CD14-positive monocyte (primary cell): ENCODE results near the gene CCDC141. TPM values are rescaled to one million over a fixed set of nuclear protein-coding genes. Genes with fewer than 3 reads are reported as not detected.

Experiments used
- DNase-seq, 3 donors: peaks; one replicate each; pipeline ENCODE4 v3.0.0-alpha.2; 2011 to 2022
- H2AFZ ChIP-seq: 2 replicates; pipeline ENCODE4 v1.6.0; 2012; ENCODE audit warnings: mild to moderate bottlenecking, low read depth, low read length, inconsistent platforms; ENCODE audit not compliant: insufficient read depth, poor library complexity, severe bottlenecking
- H3K27ac ChIP-seq, 2 donors: 1 replicate in 1 of 2; 2 replicates in 1 of 2; pipeline ENCODE4 v1.5.1; 2012 to 2013; ENCODE audit warnings: low read length in 2 of 2, control low read depth in 1 of 2, inconsistent platforms in 1 of 2, low read depth in 1 of 2, mild to moderate bottlenecking in 1 of 2
- H3K27me3 ChIP-seq, 2 donors: one replicate each; pipeline versions ENCODE4 v1.6.0 to v1.6.1; 2011 to 2013; ENCODE audit warnings: low read length in 2 of 2; ENCODE audit not compliant: control insufficient read depth in 2 of 2, insufficient read depth in 2 of 2
- H3K36me3 ChIP-seq, 2 donors: replicated peaks in 1 of 2; 1 replicate in 1 of 2; 2 replicates in 1 of 2; pipeline versions ENCODE4 v1.5.1 to v1.6.1; 2012 to 2013; ENCODE audit warnings: low read length in 2 of 2, control low read depth in 1 of 2, inconsistent platforms in 1 of 2, mild to moderate bottlenecking in 1 of 2; ENCODE audit not compliant: insufficient read depth in 2 of 2, control insufficient read depth in 1 of 2
- H3K4me1 ChIP-seq, 2 donors: 1 replicate in 1 of 2; 2 replicates in 1 of 2; pipeline versions ENCODE4 v1.5.1 to v1.6.1; 2012 to 2013; ENCODE audit warnings: low read length in 2 of 2, control low read depth in 1 of 2, inconsistent platforms in 1 of 2, mild to moderate bottlenecking in 1 of 2, moderate library complexity in 1 of 2; ENCODE audit not compliant: insufficient read depth in 2 of 2, control insufficient read depth in 1 of 2
- H3K4me2 ChIP-seq: replicated peaks from 2 replicates; pipeline ENCODE3; 2012; ENCODE audit warnings: low read length, moderate library complexity, mild to moderate bottlenecking; ENCODE audit not compliant: poor library complexity, severe bottlenecking; ENCODE audit errors: extremely low read depth
- H3K4me3 ChIP-seq, 3 experiments: fragments of 200-600 bp in 1 of 3; sonication (generic) in 1 of 3; replicated peaks in 1 of 3; 1 replicate in 2 of 3; 2 replicates in 1 of 3; pipeline ENCODE4 v1.5.1; 2011 to 2013; ENCODE audit warnings: low read length in 3 of 3, mild to moderate bottlenecking in 3 of 3, control low read depth in 2 of 3, low read depth in 2 of 3, inconsistent platforms in 1 of 3, moderate library complexity in 1 of 3
- H3K79me2 ChIP-seq: 2 replicates; pipeline ENCODE4 v1.6.0; 2012; ENCODE audit warnings: mild to moderate bottlenecking, control low read depth, inconsistent platforms, low read length, moderate library complexity; ENCODE audit not compliant: insufficient read depth
- H3K9ac ChIP-seq: 2 replicates; pipeline ENCODE4 v1.6.0; 2017; ENCODE audit warnings: low read length, mild to moderate bottlenecking; ENCODE audit not compliant: insufficient read depth, poor library complexity, severe bottlenecking
- H3K9me3 ChIP-seq, 2 donors: replicated peaks in 1 of 2; 1 replicate in 1 of 2; 2 replicates in 1 of 2; pipeline versions ENCODE4 v1.5.1 to v1.6.1; 2012 to 2013; ENCODE audit warnings: low read length in 2 of 2, control low read depth in 1 of 2; ENCODE audit not compliant: control insufficient read depth in 1 of 2, insufficient read depth in 1 of 2
- H4K20me1 ChIP-seq: 2 replicates; pipeline ENCODE4 v1.6.0; 2012; ENCODE audit warnings: mild to moderate bottlenecking, low read length, control low read depth, moderate library complexity; ENCODE audit not compliant: insufficient read depth
- H3K27ac Mint-ChIP-seq, 7 donors: one replicate each; pipeline ENCODE4 v1.8.0; 2020; ENCODE audit warnings: mild to moderate bottlenecking in 7 of 7, mixed read lengths in 7 of 7, moderate library complexity in 6 of 7, inconsistent platforms in 2 of 7
- H3K27me3 Mint-ChIP-seq, 3 donors: one replicate each; pipeline ENCODE4 v1.8.0; 2021 to 2022; ENCODE audit warnings: low read depth in 3 of 3, mild to moderate bottlenecking in 3 of 3, mixed read lengths in 3 of 3, moderate library complexity in 3 of 3, inconsistent platforms in 1 of 3
- H3K36me3 Mint-ChIP-seq, 2 donors: one replicate each; pipeline ENCODE4 v1.8.0; 2020; ENCODE audit warnings: mixed read lengths in 2 of 2, inconsistent platforms in 1 of 2, mild to moderate bottlenecking in 1 of 2
- H3K4me1 Mint-ChIP-seq: one replicate; pipeline ENCODE4 v1.8.0; 2020; ENCODE audit warnings: mild to moderate bottlenecking, mixed read lengths
- H3K4me3 Mint-ChIP-seq, 2 donors: one replicate each; pipeline ENCODE4 v1.8.0; 2020; ENCODE audit warnings: mild to moderate bottlenecking in 2 of 2, mixed read lengths in 2 of 2, moderate library complexity in 1 of 2
- H3K9me3 Mint-ChIP-seq, 7 donors: one replicate each; pipeline ENCODE4 v1.8.0; 2020 to 2022; ENCODE audit warnings: mixed read lengths in 7 of 7, mild to moderate bottlenecking in 6 of 7, moderate library complexity in 6 of 7, inconsistent platforms in 2 of 7
- WGBS: methylation state at CpG from one replicate; pipeline ENCODE4 v1.1.5; 2013; ENCODE audit warnings: missing lambda C conversion rate; ENCODE audit not compliant: insufficient coverage; 5-methylcytosine and 5-hydroxymethylcytosine counted together
- intact Hi-C, 2 donors: fragments of 100-400 bp; cut with micrococcal nuclease; formaldehyde crosslinking; loops; one replicate each; pipeline versions ENCODE4 v1.15.0 to v1.15.1; 2023
- polyA plus RNA-seq, 3 donors: library from polyadenylated mRNA; depleted of rRNA in 1 of 3; unstranded in 2 of 3; stranded (reverse) in 1 of 3; fragments of 300-500 nt in 2 of 3; fragments of >200 nt in 1 of 3; fragmentation: Illumina TruSeq in 2 of 3; gene quantifications; 1 replicate in 2 of 3; 2 replicates in 1 of 3; pipeline ENCODE4 v1.2.3, GENCODE V29; 2012 to 2021
- TF ChIP-seq, protein P1 (sequence below): fragments of 200-600 bp; IDR thresholded peaks from one replicate; pipeline ENCODE4 v1.8.0; 2022; ENCODE audit warnings: antibody characterized with exemption, mild to moderate bottlenecking

CCDC141 gene
- polyA plus RNA-seq, 3 donors: not detected

DNA sequence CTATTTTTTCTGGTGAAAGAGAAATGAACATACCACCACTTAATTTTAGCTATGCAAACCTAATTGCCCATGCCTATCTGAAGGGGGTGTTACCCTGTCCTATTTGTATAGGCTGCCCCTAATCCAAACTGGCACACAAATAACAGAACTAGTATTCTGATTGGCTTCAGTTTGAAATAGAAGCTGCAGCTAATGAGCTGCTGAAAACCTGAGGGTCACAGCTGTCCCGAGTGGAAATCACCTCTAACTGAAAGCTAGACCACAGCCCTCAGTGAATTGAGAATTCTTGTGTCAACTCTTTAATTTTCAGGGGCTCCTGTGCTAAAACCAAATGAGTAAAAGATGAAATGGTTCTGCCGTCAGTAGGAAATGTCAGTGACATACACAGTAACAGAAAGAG, 28.7 kb downstream of the CCDC141 start:
- intact Hi-C loops: no loop called here
- H3K79me2 ChIP-seq: no peaks in the 10 kb centered on the region
- TF ChIP-seq, protein P1, sequence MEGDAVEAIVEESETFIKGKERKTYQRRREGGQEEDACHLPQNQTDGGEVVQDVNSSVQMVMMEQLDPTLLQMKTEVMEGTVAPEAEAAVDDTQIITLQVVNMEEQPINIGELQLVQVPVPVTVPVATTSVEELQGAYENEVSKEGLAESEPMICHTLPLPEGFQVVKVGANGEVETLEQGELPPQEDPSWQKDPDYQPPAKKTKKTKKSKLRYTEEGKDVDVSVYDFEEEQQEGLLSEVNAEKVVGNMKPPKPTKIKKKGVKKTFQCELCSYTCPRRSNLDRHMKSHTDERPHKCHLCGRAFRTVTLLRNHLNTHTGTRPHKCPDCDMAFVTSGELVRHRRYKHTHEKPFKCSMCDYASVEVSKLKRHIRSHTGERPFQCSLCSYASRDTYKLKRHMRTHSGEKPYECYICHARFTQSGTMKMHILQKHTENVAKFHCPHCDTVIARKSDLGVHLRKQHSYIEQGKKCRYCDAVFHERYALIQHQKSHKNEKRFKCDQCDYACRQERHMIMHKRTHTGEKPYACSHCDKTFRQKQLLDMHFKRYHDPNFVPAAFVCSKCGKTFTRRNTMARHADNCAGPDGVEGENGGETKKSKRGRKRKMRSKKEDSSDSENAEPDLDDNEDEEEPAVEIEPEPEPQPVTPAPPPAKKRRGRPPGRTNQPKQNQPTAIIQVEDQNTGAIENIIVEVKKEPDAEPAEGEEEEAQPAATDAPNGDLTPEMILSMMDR: no peak
- no peak overlapping the region for H3K4me3 ChIP-seq
- peaks cover 19% of the 10 kb centered on the region for H3K4me1 Mint-ChIP-seq
- no peaks in the 10 kb centered on the region for H3K4me1 ChIP-seq
- no peak overlapping the region for H3K27ac ChIP-seq
- H3K27me3 Mint-ChIP-seq: no peaks in the 10 kb centered on the region
- H3K9me3 Mint-ChIP-seq: peaks cover 0 to 2% (median 0%) of the 10 kb centered on the region in 7 donors
- H3K36me3 ChIP-seq: no peaks in the 10 kb centered on the region
- no peak overlapping the region for H3K27ac Mint-ChIP-seq
- DNase-seq: no peak
- no peak overlapping the region for H3K9ac ChIP-seq
- peaks cover 0 to 2% of the 10 kb centered on the region in 2 donors for H3K9me3 ChIP-seq
- no peak overlapping the region for H3K4me3 Mint-ChIP-seq
- no peaks in the 10 kb centered on the region for H3K36me3 Mint-ChIP-seq
- no peaks in the 10 kb centered on the region for H3K27me3 ChIP-seq
- H2AFZ ChIP-seq: no peak overlapping the region
- H3K4me2 ChIP-seq: no peak overlapping the region
- H4K20me1 ChIP-seq: no peaks in the 10 kb centered on the region
- WGBS: no CpG with 5 or more reads among the region's 2 CpGs

DNA sequence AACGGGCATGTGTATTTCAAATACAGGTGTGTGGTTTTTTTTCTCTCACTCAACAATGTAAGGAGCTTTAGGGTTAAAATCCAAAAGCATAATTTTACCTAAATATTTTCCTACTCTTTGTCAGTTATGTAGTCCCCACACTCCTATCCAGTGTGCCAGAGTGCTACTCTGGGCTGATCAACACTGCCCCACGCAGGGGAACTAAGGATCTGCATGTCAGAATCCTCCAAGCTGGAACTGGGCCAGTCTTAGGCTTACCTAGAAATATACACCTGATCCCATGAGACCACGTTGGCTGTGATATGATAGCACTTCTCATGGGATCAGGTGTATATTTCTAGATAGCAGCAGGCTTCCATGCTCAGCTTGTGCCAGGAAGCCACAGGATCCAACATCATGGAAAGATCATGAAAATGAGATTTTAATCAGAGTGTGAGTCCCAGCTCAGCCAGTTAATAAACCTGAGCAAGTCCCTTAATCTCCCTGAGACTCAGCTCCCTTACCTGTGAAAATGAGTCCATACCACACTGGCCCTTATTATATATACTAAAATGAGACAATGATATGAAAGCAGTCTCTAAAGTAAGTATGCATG, 29.7 kb downstream of the CCDC141 start:
- H3K4me1 Mint-ChIP-seq: peaks cover 16% of the 10 kb centered on the region
- no peaks in the 10 kb centered on the region for H3K9me3 ChIP-seq
- peaks cover 0 to 2% (median 0%) of the 10 kb centered on the region in 7 donors for H3K9me3 Mint-ChIP-seq
- intact Hi-C loops: no loop called here
- DNase-seq: no peak
- H3K36me3 Mint-ChIP-seq: no peaks in the 10 kb centered on the region
- H3K4me3 Mint-ChIP-seq: no peak overlapping the region
- H3K27me3 Mint-ChIP-seq: no peaks in the 10 kb centered on the region
- no peaks in the 10 kb centered on the region for H4K20me1 ChIP-seq
- TF ChIP-seq, protein P1: peak; percentile 48
- H3K27ac Mint-ChIP-seq: no peak overlapping the region
- H3K9ac ChIP-seq: no peak overlapping the region
- no peaks in the 10 kb centered on the region for H3K79me2 ChIP-seq
- H3K4me1 ChIP-seq: no peaks in the 10 kb centered on the region
- H3K36me3 ChIP-seq: no peaks in the 10 kb centered on the region
- no peak overlapping the region for H3K4me3 ChIP-seq
- 100% methylated on average over 1 of the region's 3 CpGs for WGBS
- no peaks in the 10 kb centered on the region for H3K27me3 ChIP-seq
- no peak overlapping the region for H3K4me2 ChIP-seq
- no peak overlapping the region for H2AFZ ChIP-seq
- no peak overlapping the region for H3K27ac ChIP-seq
